ENCODE results near the gene PEX12. TPM values are rescaled to one million over a fixed set of nuclear protein-coding genes. Genes with fewer than 3 reads are reported as not detected.

Gene PEX12
- total and polyA plus RNA-seq, 9 of the 15 experiments (the other 6 are each of a cell fraction or from before 2014, with no cell fraction given) = 4.0 to 12.4 (median 6.4) TPM

GRCh38 chr17:35560703-35561102 is 17.7 kb downstream of the PEX12 start, which contains the start of gene SLFN14 (continued):
- TF ChIP-seq AFF4 (CRISPR knock-in tag; IDR thresholded peaks at IDR 0.05) = no peak
- peak; percentile 55; the same call in 1 of the 2 replicates for TF ChIP-seq EGR1 (conservative IDR thresholded peaks at IDR 0.05)
- TF ChIP-seq TCF15 (CRISPR knock-in tag; IDR thresholded peaks at IDR 0.05) = no peak
- no peak for TF ChIP-seq ZKSCAN1 (IDR thresholded peaks at IDR 0.05; ENCODE audit: low read depth, low read length)
- TF ChIP-seq SP1 (CRISPR knock-in tag; IDR thresholded peaks at IDR 0.05) = no peak
- no peak for TF ChIP-seq RBBP5 (IDR thresholded peaks at IDR 0.05; ENCODE audit: borderline replicate concordance, insufficient read depth, low read length, poor library complexity, severe bottlenecking)
- no peak for TF ChIP-seq HMG20B (CRISPR knock-in tag; IDR thresholded peaks at IDR 0.05)
- TF ChIP-seq NEUROD1 (IDR thresholded peaks at IDR 0.05; ENCODE audit: borderline replicate concordance, low read depth, low read length, partially characterized antibody) = peak; percentile 92
- no peak for TF ChIP-seq GTF2F1 (IDR thresholded peaks at IDR 0.05; ENCODE audit: low read depth, low read length)
- peak; percentile 34 for TF ChIP-seq NCOA4 (IDR thresholded peaks at IDR 0.05; ENCODE audit: partially characterized antibody)
- no peak for TF ChIP-seq GTF2A2 (tag; IDR thresholded peaks at IDR 0.05)
- TF ChIP-seq, protein P1, sequence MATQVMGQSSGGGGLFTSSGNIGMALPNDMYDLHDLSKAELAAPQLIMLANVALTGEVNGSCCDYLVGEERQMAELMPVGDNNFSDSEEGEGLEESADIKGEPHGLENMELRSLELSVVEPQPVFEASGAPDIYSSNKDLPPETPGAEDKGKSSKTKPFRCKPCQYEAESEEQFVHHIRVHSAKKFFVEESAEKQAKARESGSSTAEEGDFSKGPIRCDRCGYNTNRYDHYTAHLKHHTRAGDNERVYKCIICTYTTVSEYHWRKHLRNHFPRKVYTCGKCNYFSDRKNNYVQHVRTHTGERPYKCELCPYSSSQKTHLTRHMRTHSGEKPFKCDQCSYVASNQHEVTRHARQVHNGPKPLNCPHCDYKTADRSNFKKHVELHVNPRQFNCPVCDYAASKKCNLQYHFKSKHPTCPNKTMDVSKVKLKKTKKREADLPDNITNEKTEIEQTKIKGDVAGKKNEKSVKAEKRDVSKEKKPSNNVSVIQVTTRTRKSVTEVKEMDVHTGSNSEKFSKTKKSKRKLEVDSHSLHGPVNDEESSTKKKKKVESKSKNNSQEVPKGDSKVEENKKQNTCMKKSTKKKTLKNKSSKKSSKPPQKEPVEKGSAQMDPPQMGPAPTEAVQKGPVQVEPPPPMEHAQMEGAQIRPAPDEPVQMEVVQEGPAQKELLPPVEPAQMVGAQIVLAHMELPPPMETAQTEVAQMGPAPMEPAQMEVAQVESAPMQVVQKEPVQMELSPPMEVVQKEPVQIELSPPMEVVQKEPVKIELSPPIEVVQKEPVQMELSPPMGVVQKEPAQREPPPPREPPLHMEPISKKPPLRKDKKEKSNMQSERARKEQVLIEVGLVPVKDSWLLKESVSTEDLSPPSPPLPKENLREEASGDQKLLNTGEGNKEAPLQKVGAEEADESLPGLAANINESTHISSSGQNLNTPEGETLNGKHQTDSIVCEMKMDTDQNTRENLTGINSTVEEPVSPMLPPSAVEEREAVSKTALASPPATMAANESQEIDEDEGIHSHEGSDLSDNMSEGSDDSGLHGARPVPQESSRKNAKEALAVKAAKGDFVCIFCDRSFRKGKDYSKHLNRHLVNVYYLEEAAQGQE (IDR thresholded peaks at IDR 0.05; ENCODE audit: borderline replicate concordance) = no peak
- TF ChIP-seq, protein P1 (CRISPR knock-in tag; IDR thresholded peaks at IDR 0.05; ENCODE audit: low read depth) = no peak
- peak; percentile 97 for TF ChIP-seq CCNT2 (IDR thresholded peaks at IDR 0.05; ENCODE audit: borderline replicate concordance, extremely low read depth, insufficient read length, low read depth, low read length)
- peak; percentile 81; the same call in 1 of the 2 replicates for TF ChIP-seq ZNF644 (tag; IDR thresholded peaks at IDR 0.05; ENCODE audit: low read depth)
- TF ChIP-seq SPI1 (IDR thresholded peaks at IDR 0.05; ENCODE audit: borderline replicate concordance, low read depth, low read length) = peak; percentile 94

All from K562 (cell line).